H54 (cell line): Measurements from ENCODE around the gene BLOC1S2.
A peak's percentile ranks its signal among the peaks of the same experiment; 100 is the strongest.

Source experiments
- DNase-seq: peaks from one replicate; pipeline ENCODE4 v3.0.0; 2011; ENCODE audit warnings: low spot score, mixed read lengths; ENCODE audit not compliant: insufficient read length
- FAIRE-seq: peaks from 3 replicates; lab custom pipeline; 2011; peaks lifted over from hg19 to GRCh38; lab: Jason Lieb, UNC
- POLR2A ChIP-seq: IDR thresholded peaks from 2 replicates; pipeline ENCODE4 v1.6.1; 2011; ENCODE audit warnings: low read depth, mild to moderate bottlenecking, low read length

The BLOC1S2 gene

DNA sequence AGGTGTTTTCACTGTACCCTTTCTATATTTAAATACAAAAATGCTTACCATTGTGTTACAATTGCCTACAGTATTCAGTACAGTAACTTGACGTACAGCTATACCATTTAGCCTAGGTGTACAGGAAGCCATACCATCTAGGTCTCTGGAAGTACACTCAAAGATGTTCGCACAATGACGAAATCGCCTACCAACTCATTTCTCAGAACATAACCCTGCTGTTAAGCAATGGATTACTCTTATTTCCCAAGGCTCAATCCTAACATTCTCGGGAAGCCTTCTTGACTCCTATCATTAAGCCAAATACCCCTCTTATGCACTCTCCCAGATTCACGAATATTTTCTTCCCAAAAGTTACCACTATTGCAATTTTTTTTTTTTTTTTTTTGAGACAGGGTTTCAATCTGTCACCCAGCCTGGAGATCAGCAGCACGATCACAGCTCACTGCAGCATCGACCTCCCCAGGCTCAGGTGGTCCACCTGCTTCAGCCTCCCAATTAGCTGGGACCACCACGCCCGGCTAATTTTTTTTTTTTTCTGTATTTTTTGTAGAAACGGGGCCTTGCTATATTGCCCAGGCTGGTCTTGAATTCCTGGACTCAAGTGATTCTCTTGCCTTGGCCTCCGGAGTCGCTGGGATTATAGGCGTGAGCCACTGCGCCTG is 20.5 kb downstream of the BLOC1S2 start:
- FAIRE-seq (no peak), DNase-seq (no peak)
- no peak for TF ChIP-seq POLR2A

DNA sequence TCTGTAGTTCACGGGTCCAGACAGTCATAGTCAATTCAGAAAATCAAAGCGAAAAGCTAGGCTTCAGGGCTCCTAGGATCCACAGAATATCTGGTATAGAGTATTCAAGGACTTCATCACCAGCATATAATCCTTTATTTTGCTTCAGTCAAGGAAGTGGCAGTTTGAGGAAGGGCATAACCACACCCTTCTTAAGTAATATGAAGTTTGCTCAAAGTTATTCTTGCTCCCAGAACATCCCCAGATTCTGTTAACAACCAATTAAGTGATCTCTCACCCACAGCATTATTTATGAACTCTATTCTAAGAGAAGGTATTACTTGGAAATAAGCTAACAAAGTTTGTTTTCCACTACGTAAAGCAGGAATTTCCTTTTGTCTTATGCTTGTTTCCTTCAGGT is 32.3 kb downstream of the BLOC1S2 start:
- FAIRE-seq, result no peak
- no peak for DNase-seq
- no peak for TF ChIP-seq POLR2A

DNA sequence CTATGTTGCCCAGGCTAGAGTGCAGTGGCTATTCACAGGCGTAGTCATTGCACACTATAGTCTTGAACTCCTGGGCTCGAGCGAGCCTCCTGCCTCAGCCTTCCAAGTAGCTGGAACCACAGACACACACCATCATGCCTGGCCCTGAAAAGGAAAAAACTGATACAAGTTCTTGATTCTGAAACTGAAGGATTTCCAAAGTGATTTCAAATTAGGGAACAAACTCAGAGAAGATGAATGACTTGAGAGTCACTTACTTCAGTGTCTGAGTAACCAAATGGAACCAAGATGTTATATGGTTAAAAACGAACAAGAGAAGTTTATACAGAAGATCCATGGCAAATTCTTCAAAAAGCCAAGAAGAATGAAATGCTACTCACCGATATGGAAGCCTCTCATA is 33.4 kb downstream of the BLOC1S2 start:
- FAIRE-seq, result no peak
- TF ChIP-seq POLR2A, result no peak

DNA sequence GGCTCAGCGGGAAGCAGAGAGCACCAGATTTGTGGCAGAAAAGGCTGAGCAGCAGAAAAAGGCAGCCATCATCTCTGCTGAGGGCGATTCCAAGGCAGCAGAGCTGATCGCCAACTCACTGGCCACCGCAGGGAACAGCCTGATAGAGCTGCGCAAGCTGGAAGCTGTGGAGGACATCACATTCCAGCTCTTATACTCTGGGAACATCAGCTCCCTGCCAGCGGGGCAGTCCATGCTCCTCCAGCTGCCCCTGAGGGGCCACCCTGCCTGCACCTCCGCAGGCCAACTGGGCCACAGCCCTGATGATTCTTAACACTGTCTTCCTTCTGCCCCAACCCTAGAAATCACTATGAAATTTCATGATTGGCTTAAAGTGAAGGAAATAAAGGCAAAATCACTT is 37.7 kb downstream of the BLOC1S2 start:
- no peak for TF ChIP-seq POLR2A
- no peak for FAIRE-seq
- DNase-seq, result no peak

More for the DNA sequence above, 33.4 kb downstream of the BLOC1S2 start:
- DNase-seq, result no peak

DNA sequence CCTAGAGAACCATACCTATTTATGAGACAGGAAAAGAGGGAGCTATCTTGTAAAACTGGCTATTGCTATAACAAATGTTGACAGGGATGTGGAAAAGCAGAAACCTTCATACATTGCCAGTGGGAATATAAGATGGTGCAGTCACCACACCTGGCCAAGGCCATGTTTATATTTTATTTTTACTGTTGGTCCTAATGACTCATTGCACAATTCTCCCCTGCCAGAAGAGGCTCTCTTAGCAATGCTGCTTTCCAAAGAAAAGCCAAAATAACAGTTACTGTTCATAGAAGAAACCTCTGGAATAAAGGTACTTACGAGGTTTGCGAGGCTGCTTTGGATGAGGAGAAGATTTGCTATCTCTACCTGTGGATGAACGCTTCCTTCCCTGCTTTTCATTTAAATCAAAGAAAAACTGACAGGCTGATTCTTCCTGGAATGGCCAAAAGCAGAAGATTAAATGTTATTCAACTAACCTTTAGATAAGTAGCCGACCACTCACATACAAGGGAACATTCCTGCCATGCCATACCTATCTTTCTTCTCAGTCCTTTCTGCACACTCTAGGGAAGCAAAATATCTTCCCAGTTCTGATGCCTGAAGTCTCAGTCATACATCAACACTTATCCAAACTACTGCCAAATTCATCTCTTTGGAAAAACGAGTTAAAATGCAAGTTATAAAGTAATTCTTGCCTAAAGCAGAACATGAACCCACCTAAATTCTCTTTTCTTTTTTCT is 40.8 kb downstream of the BLOC1S2 start:
- no peak for TF ChIP-seq POLR2A
- DNase-seq (no peak), FAIRE-seq (peak; percentile 15)

DNA sequence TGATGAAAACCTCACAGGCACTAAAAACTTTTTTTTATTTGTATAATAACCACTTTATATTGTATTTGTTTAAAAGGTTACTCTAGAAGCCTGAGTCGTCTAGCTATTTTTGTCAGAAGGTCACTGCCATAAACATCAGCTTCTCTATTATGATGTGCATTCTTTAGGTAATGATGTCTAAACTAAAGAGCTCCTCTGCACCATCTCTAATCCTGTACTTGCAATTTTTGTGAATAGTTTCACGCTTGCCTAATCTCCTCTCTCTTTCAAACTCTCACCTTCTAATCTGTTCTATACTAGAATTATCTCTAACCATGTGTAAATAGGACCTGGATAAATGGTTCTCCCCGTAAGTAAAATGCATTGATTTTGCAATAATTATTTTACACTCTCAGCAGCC is 46.6 kb downstream of the BLOC1S2 start:
- no peak for FAIRE-seq
- no peak for DNase-seq

DNA sequence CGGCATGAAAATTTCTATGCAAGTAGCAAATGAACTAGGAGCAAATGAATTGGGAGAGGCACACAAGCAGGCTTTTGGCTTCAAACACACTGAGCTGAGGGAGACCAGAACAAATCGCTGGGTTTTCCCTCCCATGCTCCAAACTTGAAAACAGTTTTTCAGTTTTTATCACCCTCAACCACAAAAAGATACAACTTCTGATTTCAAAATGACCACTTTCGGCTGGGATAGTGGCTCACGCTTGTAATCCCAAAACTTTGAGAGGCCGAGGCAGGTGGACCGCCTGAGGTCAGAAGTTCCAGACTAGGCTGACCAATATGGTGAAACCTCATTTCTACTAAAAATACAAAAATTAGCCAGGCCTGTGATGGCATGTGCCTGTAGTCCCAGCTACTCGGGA is 48.1 kb downstream of the BLOC1S2 start:
- DNase-seq, result no peak
- no peak for TF ChIP-seq POLR2A
- FAIRE-seq, result no peak

More for the DNA sequence above, 46.6 kb downstream of the BLOC1S2 start:
- no peak for TF ChIP-seq POLR2A

DNA sequence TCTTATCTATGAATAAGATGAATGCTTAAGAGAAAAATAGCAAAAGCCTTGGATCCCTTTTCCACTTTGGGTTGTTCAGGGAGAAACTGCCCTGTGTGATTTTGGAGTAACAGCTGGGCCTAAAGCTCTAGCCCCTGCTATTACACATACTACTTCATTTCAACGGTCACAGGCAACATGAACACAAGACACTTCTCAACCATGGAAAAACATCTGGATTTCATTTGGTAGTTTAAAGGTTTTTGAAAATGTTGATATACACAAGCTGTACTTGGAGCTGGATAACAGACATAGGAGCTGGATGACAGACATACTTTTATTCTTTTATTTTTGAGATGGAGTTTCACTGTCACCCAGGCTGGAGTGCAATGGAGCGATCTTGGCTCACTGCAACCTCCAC is 54.4 kb downstream of the BLOC1S2 start:
- TF ChIP-seq POLR2A, result no peak
- no peak for DNase-seq
- no peak for FAIRE-seq

DNA sequence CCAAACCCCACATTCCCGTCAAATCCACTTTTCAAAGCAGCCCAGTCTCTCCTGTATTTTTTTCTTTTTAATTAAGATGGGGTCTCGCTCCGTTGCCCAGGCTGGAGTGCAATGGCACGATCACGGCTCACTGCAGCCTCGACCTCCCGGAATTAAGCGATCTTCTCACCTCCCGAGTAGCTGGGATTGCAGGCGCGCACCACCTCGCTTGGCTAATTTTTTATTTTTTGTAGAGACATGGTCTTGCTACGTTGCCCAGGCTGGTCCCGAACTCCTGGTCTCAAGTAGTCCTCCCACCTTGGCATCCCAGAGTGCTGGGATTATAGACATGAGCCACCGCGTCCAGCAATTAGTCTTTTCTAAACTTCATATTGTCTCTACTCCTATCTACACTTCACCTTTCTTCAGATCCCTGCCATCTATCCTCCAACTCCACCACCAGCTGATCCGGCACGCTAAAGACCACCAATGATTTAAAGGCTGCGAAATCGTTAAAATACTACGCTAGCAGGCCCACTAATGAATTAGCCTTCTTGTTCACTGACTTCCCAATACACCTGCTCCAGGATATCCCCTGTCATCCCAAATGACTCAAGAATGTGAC is 56.6 kb downstream of the BLOC1S2 start:
- FAIRE-seq, result no peak
- DNase-seq, result no peak
- no peak for TF ChIP-seq POLR2A

DNA sequence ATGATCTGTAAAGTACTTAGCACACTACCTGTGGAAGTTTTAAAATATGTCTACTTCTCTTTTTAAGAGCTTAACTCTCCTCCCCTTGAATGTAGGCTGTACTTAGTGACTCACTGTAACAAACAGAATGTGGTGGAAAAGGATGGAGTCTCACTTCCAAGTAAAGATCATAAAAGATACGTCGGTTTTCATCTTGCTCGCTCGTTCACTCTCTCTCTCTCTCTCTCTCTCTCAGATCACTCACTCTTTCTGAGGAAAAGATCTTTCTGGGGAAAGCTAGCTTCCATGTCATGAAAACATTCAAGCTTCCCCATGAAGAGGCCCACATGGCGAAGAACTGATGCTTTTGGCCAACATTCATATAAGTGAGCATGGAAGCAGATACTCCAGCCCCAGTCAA is 62.6 kb downstream of the BLOC1S2 start:
- DNase-seq (no peak), FAIRE-seq (no peak)
- no peak for TF ChIP-seq POLR2A
